IMR-90 (cell line): ENCODE results near the gene MAGI1. TPM values are rescaled to one million over a fixed set of nuclear protein-coding genes. Genes with fewer than 3 reads are reported as not detected.
A peak's percentile ranks its signal among the peaks of the same experiment; 100 is the strongest.

Source experiments
- ATAC-seq: fragments of 200-7000 bp; cut with Tn5 transposase; 2 replicates; pipeline ENCODE4 v1.9.1; 2020; ENCODE audit warnings: low read depth, mild to moderate bottlenecking, moderate library complexity
- BruUV-seq: library from RNA; stranded (reverse); fragments of 400-500 nt; replicated peaks from 2 replicates; lab custom pipeline; 2021; lab: Mats Ljungman, UMichigan
- CTCF ChIA-PET: fragments of 300-600 bp; formaldehyde crosslinking; extraction: SDS; loops from one replicate; lab custom pipeline; 2021; ENCODE audit warnings: antibody characterized with exemption; lab: Yijun Ruan, JAX
- POLR2A ChIA-PET: fragments of 300-600 bp; sonication (Branson Sonifier 250); formaldehyde crosslinking; loops from one replicate; lab custom pipeline; 2022; ENCODE audit warnings: antibody characterized with exemption; ENCODE audit not compliant: unreplicated experiment; lab: Charles Lee
- DNase-seq: peaks from one replicate; pipeline ENCODE4 v3.0.0; 2013
- H2AFZ ChIP-seq: replicated peaks from 2 replicates; pipeline ENCODE3; 2013; ENCODE audit warnings: low read length, mild to moderate bottlenecking; ENCODE audit not compliant: poor library complexity
- H2AK5ac ChIP-seq: 2 replicates; pipeline ENCODE4 v1.6.1; 2013; ENCODE audit warnings: low read depth, low read length, inconsistent platforms
- H2AK9ac ChIP-seq: replicated peaks from 2 replicates; pipeline ENCODE3; 2013; ENCODE audit warnings: mild to moderate bottlenecking, low read depth, low read length, moderate library complexity; ENCODE audit not compliant: poor library complexity
- H2BK120ac ChIP-seq: 2 replicates; pipeline ENCODE4 v1.6.1; 2013; ENCODE audit warnings: low read depth, low read length, inconsistent platforms
- H2BK15ac ChIP-seq: 3 replicates; pipeline ENCODE4 v1.6.1; 2013; ENCODE audit warnings: low read depth, low read length, inconsistent platforms
- H2BK20ac ChIP-seq: 2 replicates; pipeline ENCODE4 v1.6.1; 2013; ENCODE audit warnings: low read depth, mild to moderate bottlenecking, inconsistent platforms, low read length, moderate library complexity
- H2BK5ac ChIP-seq: 2 replicates; pipeline ENCODE4 v1.6.1; 2013; ENCODE audit warnings: mild to moderate bottlenecking, low read depth, low read length, inconsistent platforms; ENCODE audit not compliant: poor library complexity, severe bottlenecking
- H3K14ac ChIP-seq: replicated peaks from 2 replicates; pipeline ENCODE4 v1.6.1; 2013; ENCODE audit warnings: low read depth, low read length, inconsistent platforms
- H3K18ac ChIP-seq: 2 replicates; pipeline ENCODE4 v1.6.1; 2013; ENCODE audit warnings: low read depth, low read length, control low read depth
- H3K23ac ChIP-seq: 2 replicates; pipeline ENCODE4 v1.6.1; 2013; ENCODE audit warnings: low read depth, low read length, inconsistent platforms
- H3K27ac ChIP-seq: 2 replicates; pipeline ENCODE4 v1.5.1; 2013; ENCODE audit warnings: mild to moderate bottlenecking, control low read depth, low read length; ENCODE audit not compliant: insufficient read depth
- H3K27me3 ChIP-seq: 2 replicates; pipeline ENCODE4 v1.6.1; 2013; ENCODE audit warnings: low read length; ENCODE audit not compliant: control insufficient read depth, insufficient read depth
- H3K36me3 ChIP-seq: 2 replicates; pipeline ENCODE4 v1.6.1; 2013; ENCODE audit warnings: low read length, mixed read lengths; ENCODE audit not compliant: control insufficient read depth, insufficient read depth
- H3K4ac ChIP-seq: 2 replicates; pipeline ENCODE4 v1.6.1; 2013; ENCODE audit warnings: low read depth, low read length, inconsistent platforms
- H3K4me1 ChIP-seq: 2 replicates; pipeline ENCODE4 v1.6.1; 2013; ENCODE audit warnings: low read length, mixed read lengths; ENCODE audit not compliant: control insufficient read depth, insufficient read depth
- H3K4me2 ChIP-seq: 2 replicates; pipeline ENCODE4 v1.6.1; 2013; ENCODE audit warnings: low read depth, mild to moderate bottlenecking, control low read depth, low read length, moderate library complexity
- H3K4me3 ChIP-seq: 2 replicates; pipeline ENCODE4 v1.5.1; 2013; ENCODE audit warnings: low read depth, mild to moderate bottlenecking, control low read depth, low read length, moderate library complexity; ENCODE audit not compliant: insufficient read depth
- H3K56ac ChIP-seq: 2 replicates; pipeline ENCODE4 v1.6.1; 2013; ENCODE audit warnings: low read length, inconsistent platforms; ENCODE audit not compliant: insufficient read depth; ENCODE audit errors: extremely low read depth
- H3K79me1 ChIP-seq, 2 experiments: 2 replicates each; pipeline ENCODE4 v1.6.1; 2013; ENCODE audit warnings: low read length in 2 of 2, inconsistent platforms in 1 of 2, low read depth in 1 of 2
- H3K9ac ChIP-seq: 2 replicates; pipeline ENCODE4 v1.6.1; 2013; ENCODE audit warnings: low read depth, low read length, control low read depth
- H3K9me1 ChIP-seq: 2 replicates; pipeline ENCODE4 v1.6.1; 2013; ENCODE audit warnings: low read length, inconsistent platforms; ENCODE audit not compliant: insufficient read depth
- H3K9me3 ChIP-seq: 2 replicates; pipeline ENCODE4 v1.6.1; 2013; ENCODE audit warnings: low read length; ENCODE audit not compliant: control insufficient read depth, insufficient read depth
- H4K20me1 ChIP-seq: 2 replicates; pipeline ENCODE4 v1.6.1; 2013; ENCODE audit warnings: low read length, inconsistent platforms; ENCODE audit not compliant: insufficient read depth
- H4K5ac ChIP-seq: 2 replicates; pipeline ENCODE4 v1.6.1; 2013; ENCODE audit warnings: mild to moderate bottlenecking, low read depth, low read length, control low read depth
- H4K8ac ChIP-seq, 2 experiments: 2 replicates each; pipeline ENCODE4 v1.6.1; 2013; ENCODE audit warnings: low read depth in 2 of 2, low read length in 2 of 2, control low read depth in 1 of 2, inconsistent platforms in 1 of 2
- H4K91ac ChIP-seq: 2 replicates; pipeline ENCODE4 v1.6.1; 2013; ENCODE audit warnings: low read depth, low read length, inconsistent platforms; ENCODE audit not compliant: insufficient read depth
- FOS ChIP-seq: fragments of 150-350 bp; IDR thresholded peaks from 2 replicates; pipeline ENCODE4 v1.6.1; 2016; ENCODE audit warnings: low read depth, low read length
- MAFK ChIP-seq: IDR thresholded peaks from 2 replicates; pipeline ENCODE4 v1.6.1; 2012; ENCODE audit warnings: low read depth, low read length, improper control_type of control experiment
- POLR2A ChIP-seq: IDR thresholded peaks from 2 replicates; pipeline ENCODE4 v1.6.1; 2012; ENCODE audit warnings: mild to moderate bottlenecking, low read depth, low read length
- WGBS, 2 experiments: methylation state at CpG; one replicate each; pipeline versions ENCODE4 v1.1.5 to v1.1.7; 2013; ENCODE audit warnings: missing lambda C conversion rate in 2 of 2; ENCODE audit not compliant: insufficient read length in 1 of 2; ENCODE audit errors: extremely low coverage in 2 of 2; 5-methylcytosine and 5-hydroxymethylcytosine counted together
- dilution Hi-C: fragments of 300-500 bp; cut with HindIII; formaldehyde crosslinking; loops from one replicate; pipeline ENCODE4 v1.14.3; 2018; ENCODE audit warnings: low sequenced_read_pairs; ENCODE audit not compliant: unreplicated experiment
- in situ Hi-C: fragments of 300-500 bp; cut with MboI; formaldehyde crosslinking; loops from 3 replicates; pipeline ENCODE4 v1.14.3; 2019; ENCODE audit warnings: low sequenced_read_pairs, inconsistent platforms, mixed read lengths
- intact Hi-C: fragments of 100-400 bp; cut with micrococcal nuclease; formaldehyde crosslinking; loops from 2 replicates; pipeline ENCODE4 v1.10.0; 2022
- polyA plus RNA-seq, 3 experiments: library from polyadenylated mRNA; depleted of rRNA; stranded (reverse); fragments of >200 nt; gene quantifications; 2 replicates each; pipeline ENCODE4 v1.2.3, GENCODE V29; 2012; ENCODE audit warnings: low replicate concordance in 1 of 3
- total RNA-seq: library from RNA; depleted of rRNA; stranded (reverse); fragments of >200 nt; gene quantifications from 2 replicates; pipeline ENCODE4 v1.2.3, GENCODE V29; 2012

The MAGI1 gene
- total and polyA plus RNA-seq, 2 of the 4 experiments (the other 2 are of a cell fraction): 14.5 to 24.2 TPM

- Histone ChIP-seq H3K9me1 (peaks cover 4% of the 10 kb centered on the region; the same call in 1 of the 2 replicates), H3K4me3 (no peak overlapping the region), H3K23ac (peak overlapping the region; percentile 45; the same call in 1 of the 2 replicates), H3K27ac (no peak overlapping the region), H2AFZ (no peak overlapping the region), H3K79me1 (peaks cover 14 to 31% of the 10 kb centered on the region in 2 experiments; a peak in 3 of 4 replicates), H3K4me2 (peak overlapping the region; percentile 39; the same call in 1 of the 2 replicates), H3K9ac (no peak overlapping the region), H3K27me3 (no peaks in the 10 kb centered on the region), H2BK20ac (no peak overlapping the region), H3K4me1 (0 out of 2 replicates have a peak, but pooled peaks cover 2% of the 10 kb centered on the region), H4K20me1 (peaks cover 6% of the 10 kb centered on the region; the same call in 1 of the 2 replicates), H2BK15ac (no peak overlapping the region), H2BK120ac (no peak overlapping the region), H3K36me3 (no peaks in the 10 kb centered on the region), H2AK5ac (no peak overlapping the region), H3K4ac (no peak overlapping the region; the same call in 1 of the 2 replicates), H3K14ac (peak overlapping the region; percentile 60; the same call in 1 of the 2 replicates), H3K9me3 (no peaks in the 10 kb centered on the region), H3K18ac (no peak overlapping the region), H2AK9ac (no peak overlapping the region), H4K91ac (no peak overlapping the region), H3K56ac (no peak overlapping the region), H2BK5ac (no peak overlapping the region), H4K8ac (no peak overlapping the region), H4K5ac (no peak overlapping the region)
- no TSS peak for BruUV-seq
- in situ Hi-C loops: no loop called here
- intact Hi-C loops: no loop called here
- dilution Hi-C loops: no loop called here
- ChIA-PET POLR2A (no interaction called here), CTCF (no interaction called here)
- DNase-seq (peak; percentile 72), ATAC-seq (peak; percentile 59)
- no CpG with 5 or more reads among the region's 3 CpGs for WGBS, 2 experiments
- TF ChIP-seq FOS (0 out of 2 replicates have a peak, but pooled peaks have one; percentile 31), POLR2A (no peak), MAFK (no peak)
Observed at GRCh38 chr3:65604863-65605526, 433.7 kb downstream of the MAGI1 start.
